Cardiac fibroblast (primary cell): ENCODE measurements around the gene LCA5L.

ENCODE experiments used
- DNase-seq, 2 donors: peaks; one replicate each; pipeline versions ENCODE4 v3.0.0 to v3.0.0-alpha.2; 2010; ENCODE audit warnings: low read depth in 2 of 2
- H3K4me3 ChIP-seq, 2 donors: replicated peaks in 1 of 2; 1 replicate in 1 of 2; 2 replicates in 1 of 2; pipeline ENCODE4 v1.5.1; 2011; ENCODE audit warnings: low read depth in 2 of 2, low read length in 2 of 2, mild to moderate bottlenecking in 2 of 2, moderate library complexity in 1 of 2
- TF ChIP-seq, protein P1 (sequence below): IDR thresholded peaks from one replicate; pipeline ENCODE4 v1.5.1; 2011; ENCODE audit warnings: low read depth, mild to moderate bottlenecking, low read length, inconsistent platforms

LCA5L gene

DNA sequence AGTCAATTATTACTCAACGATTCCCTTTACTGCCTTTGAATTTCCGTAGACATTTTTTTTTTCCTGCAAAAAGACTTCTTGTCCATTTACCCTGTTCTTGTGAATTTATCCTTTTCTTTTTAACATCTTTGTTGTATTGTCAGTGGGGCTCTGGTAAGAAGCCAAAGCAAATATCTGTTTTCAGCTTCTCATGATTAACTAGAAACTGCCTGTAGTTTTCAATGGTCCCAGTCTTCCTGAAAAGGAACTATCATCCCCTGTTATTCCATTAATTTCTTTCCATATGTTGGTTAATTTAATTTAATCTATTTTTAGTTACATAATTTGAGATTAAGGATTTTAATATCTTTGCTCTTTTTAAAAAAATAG, 34.2 kb upstream of the LCA5L start:
- TF ChIP-seq, protein P1, sequence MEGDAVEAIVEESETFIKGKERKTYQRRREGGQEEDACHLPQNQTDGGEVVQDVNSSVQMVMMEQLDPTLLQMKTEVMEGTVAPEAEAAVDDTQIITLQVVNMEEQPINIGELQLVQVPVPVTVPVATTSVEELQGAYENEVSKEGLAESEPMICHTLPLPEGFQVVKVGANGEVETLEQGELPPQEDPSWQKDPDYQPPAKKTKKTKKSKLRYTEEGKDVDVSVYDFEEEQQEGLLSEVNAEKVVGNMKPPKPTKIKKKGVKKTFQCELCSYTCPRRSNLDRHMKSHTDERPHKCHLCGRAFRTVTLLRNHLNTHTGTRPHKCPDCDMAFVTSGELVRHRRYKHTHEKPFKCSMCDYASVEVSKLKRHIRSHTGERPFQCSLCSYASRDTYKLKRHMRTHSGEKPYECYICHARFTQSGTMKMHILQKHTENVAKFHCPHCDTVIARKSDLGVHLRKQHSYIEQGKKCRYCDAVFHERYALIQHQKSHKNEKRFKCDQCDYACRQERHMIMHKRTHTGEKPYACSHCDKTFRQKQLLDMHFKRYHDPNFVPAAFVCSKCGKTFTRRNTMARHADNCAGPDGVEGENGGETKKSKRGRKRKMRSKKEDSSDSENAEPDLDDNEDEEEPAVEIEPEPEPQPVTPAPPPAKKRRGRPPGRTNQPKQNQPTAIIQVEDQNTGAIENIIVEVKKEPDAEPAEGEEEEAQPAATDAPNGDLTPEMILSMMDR: no peak
- no peak overlapping the region for H3K4me3 ChIP-seq
- no peak for DNase-seq

DNA sequence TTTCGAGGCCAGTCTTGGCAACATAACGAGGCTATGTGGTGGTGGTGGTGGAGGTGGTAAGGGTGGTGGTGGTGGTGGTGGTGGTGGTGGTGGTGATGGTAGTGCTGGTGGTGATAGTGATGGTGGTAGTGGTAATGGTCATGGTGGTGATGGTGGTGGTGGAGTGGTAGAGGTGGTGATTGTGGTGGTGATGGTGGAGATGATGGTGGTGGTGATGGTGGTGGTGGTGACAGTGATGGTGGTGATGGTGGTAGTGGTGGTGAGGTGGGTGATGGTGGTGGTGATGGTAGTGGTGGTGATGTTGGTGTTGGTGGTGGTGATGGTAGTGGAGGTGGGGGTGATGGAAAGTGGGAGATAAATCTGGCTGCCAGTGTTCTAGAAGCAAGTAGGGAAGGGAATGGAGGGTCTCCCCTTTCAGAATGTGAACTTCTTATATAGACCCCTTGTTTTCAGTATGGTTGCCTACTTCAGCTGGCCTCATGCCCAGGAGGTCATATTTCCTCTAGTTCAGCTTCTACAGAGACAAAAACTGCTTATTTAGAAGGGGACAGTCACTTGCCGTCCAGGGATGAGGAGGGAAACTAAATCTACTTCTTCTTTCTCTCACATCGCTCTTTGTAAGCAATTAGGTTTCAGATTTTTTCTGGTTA, 33.7 kb upstream of the LCA5L start:
- DNase-seq: no peak
- H3K4me3 ChIP-seq: no peak overlapping the region
- TF ChIP-seq, protein P1: no peak

DNA sequence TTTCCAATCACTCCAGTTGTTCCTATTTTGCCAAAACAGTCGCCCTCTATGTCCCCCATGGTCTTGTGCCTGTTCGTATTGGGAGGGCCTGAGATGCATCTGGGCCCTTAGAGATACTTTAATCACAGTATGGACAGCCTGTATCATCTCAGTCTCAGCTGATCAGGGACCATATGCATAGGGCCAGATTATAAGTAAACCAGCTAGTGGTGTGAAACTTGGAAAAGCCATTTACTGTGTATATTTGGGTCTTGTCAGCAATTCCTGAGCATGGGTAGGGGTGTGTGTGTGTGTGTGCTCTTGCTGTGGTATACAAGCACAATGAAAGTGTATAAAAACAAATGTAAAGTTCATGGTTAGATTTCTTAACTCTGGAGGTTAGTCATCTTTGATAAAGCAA, 29.0 kb upstream of the LCA5L start:
- TF ChIP-seq, protein P1: no peak
- no peak for DNase-seq

DNA sequence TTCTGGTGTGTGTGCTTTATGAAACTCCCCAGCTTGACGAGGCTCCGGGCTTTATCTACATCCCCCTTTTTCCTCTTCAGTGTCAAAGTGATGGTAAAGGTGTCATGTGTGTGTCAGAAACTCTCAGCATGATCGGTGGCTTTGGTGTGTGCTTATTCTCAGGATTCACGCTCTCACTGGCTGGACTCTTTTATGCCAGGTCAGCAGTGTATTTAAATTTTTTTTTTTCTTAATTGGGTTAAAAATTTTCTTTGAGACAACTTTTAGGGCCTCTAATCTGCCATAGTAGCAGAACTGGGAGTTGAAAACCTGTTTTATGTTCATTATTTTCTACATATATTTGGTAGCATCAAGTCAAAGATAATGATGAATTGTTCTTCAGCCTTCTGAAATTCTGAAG, 27.2 kb upstream of the LCA5L start:
- H3K4me3 ChIP-seq: no peak overlapping the region
- TF ChIP-seq, protein P1: no peak
- no peak for DNase-seq

More for the DNA sequence above, 29.0 kb upstream of the LCA5L start:
- H3K4me3 ChIP-seq: no peak overlapping the region

DNA sequence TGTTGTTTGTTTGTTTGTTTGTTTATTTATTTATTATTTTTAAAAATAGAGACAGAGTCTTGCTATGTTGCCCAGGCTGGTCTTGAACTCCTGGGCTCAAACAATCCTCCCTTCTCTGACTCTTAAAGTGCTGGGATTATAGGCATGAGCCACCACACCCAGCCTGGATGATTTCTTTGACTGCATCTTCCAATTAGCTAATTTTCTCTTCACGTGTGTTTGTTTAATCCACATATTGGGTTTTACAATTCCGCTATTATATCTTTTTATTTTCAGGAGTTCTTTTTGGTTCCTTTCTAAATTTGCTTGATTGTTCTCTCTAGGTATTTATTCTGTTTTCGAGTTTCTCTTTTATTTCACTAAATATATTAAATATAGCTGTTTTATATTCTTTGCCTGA, 26.0 kb upstream of the LCA5L start:
- H3K4me3 ChIP-seq: no peak overlapping the region
- no peak for DNase-seq
- TF ChIP-seq, protein P1: no peak

DNA sequence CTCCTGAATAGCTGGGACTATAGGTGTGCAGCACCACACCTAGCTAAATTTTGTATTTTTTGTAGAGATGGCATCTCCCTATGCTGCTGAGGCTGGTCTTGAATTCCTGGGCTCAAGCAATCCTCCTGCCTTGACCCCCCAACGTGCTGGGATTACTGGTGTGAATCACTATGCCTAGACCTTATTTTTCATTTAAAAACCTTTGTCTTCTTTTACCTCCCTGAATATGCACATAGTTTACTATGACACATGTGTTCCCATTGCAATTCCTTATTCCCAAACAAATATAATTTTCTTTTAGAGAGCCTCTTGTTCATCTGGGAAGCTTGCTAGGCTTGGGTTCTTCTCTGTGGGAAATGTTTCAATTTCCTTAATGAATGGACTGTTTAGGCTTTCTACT, 23.0 kb upstream of the LCA5L start:
- H3K4me3 ChIP-seq: no peak overlapping the region
- TF ChIP-seq, protein P1: no peak
- DNase-seq: no peak

DNA sequence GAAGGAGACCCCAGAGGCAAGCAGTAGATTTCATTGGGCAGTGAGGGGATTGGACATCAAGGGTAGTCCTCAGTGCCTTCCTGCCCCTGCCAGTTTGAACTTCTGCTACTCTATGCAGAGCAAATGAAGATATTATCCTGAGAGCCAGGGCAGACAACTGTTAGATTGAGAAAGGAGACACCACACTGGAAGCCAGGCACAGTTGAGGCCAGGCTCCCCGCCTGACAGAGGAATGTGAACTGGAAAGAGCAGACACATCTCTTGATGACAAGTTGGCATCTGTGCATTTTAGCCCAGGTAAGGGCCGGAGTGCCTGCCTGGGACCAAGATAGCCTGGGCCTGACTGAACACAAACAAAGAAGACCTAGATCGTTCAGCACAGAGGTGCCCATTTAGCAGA, 22.2 kb upstream of the LCA5L start:
- no peak overlapping the region for H3K4me3 ChIP-seq
- DNase-seq: no peak
- TF ChIP-seq, protein P1: no peak
